Measurements from ENCODE around the gene APBA3.

GRCh38 chr19:3781603-3782002 is 20.1 kb upstream of the APBA3 start:
- TF ChIP-seq POLR2A (IDR thresholded peaks at IDR 0.05) = no peak
- TF ChIP-seq CTCF (IDR thresholded peaks at IDR 0.05) = no peak
